ENCODE data around the gene PSMC3IP. TPM values are rescaled to one million over a fixed set of nuclear protein-coding genes. Genes with fewer than 3 reads are reported as not detected.

Gene PSMC3IP
- total and polyA plus RNA-seq, 2 of the 4 experiments (the other 2 are of a cell fraction), result 5.6 to 9.8 TPM

GRCh38 chr17:42525221-42525620, 52.3 kb downstream of the PSMC3IP start:
- in situ Hi-C loops (cut with MboI; ENCODE audit: low sequenced_read_pairs), result loop anchor here (5.0 to 10.0 kb wide), 2 partner anchors 98 to 300 kb away; no protein-coding TSS in a partner anchor
- CTCF ChIA-PET, result interaction anchor here (0.9 kb wide), 1 partner anchor 344 kb away, joined by 3 read pairs; the partner anchor contains the start of gene KCNH4
- POLR2A ChIA-PET (ENCODE audit: unreplicated experiment), result interaction anchor here (0.5 kb wide), 1 partner anchor 342 kb away, joined by 3 read pairs; no protein-coding TSS in a partner anchor
- Histone ChIP-seq H4K5ac (ENCODE audit: low read depth, low read length) (no peak overlapping the region), H3K4ac (ENCODE audit: low read depth, low read length) (peak overlapping the region; percentile 92; the same call in 1 of the 2 replicates), H3K79me1 (ENCODE audit: low read depth in 1 of 2, low read length in 2 of 2) (peaks cover 9 to 37% of the 10 kb centered on the region in 2 experiments; a peak in 3 of 4 replicates), H3K14ac (replicated peaks; ENCODE audit: low read depth, low read length) (peak overlapping the region; percentile 81; the same call in 1 of the 2 replicates), H3K27me3 (ENCODE audit: control insufficient read depth, insufficient read depth, low read length) (no peaks in the 10 kb centered on the region), H2BK20ac (ENCODE audit: low read depth, low read length) (peak overlapping the region; percentile 90; the same call in 1 of the 2 replicates), H2AK9ac (replicated peaks; ENCODE audit: low read depth, low read length, poor library complexity) (no peak overlapping the region), H3K4me1 (ENCODE audit: control insufficient read depth, insufficient read depth, low read length) (peaks cover 37% of the 10 kb centered on the region), H2AFZ (replicated peaks; ENCODE audit: low read length, poor library complexity) (no peak overlapping the region), H3K4me2 (ENCODE audit: low read depth, low read length) (peak overlapping the region; percentile 16; the same call in 1 of the 2 replicates), H3K56ac (ENCODE audit: extremely low read depth, insufficient read depth, low read length) (no peak overlapping the region), H2BK15ac (ENCODE audit: low read depth, low read length) (peak overlapping the region; percentile 44; the same call in 2 of the 3 replicates), H4K20me1 (ENCODE audit: insufficient read depth, low read length) (no peaks in the 10 kb centered on the region), H3K18ac (ENCODE audit: low read depth, low read length) (peak overlapping the region; percentile 19; the same call in 1 of the 2 replicates), H3K9me3 (ENCODE audit: control insufficient read depth, insufficient read depth, low read length) (no peaks in the 10 kb centered on the region), H2AK5ac (ENCODE audit: low read depth, low read length) (peak overlapping the region; percentile 57; the same call in 1 of the 2 replicates), H3K4me3 (ENCODE audit: insufficient read depth, low read depth, low read length) (no peak overlapping the region), H3K9ac (ENCODE audit: low read depth, low read length) (no peak overlapping the region), H4K8ac (ENCODE audit: low read depth in 2 of 2, low read length in 2 of 2) (peak overlapping the region; percentile 30 to 47), H3K9me1 (ENCODE audit: insufficient read depth, low read length) (peaks cover 28% of the 10 kb centered on the region), H3K23ac (ENCODE audit: low read depth, low read length) (peak overlapping the region; percentile 6; the same call in 1 of the 2 replicates), H3K27ac (ENCODE audit: insufficient read depth, low read length) (no peak overlapping the region; the same call in 1 of the 2 replicates), H3K36me3 (ENCODE audit: control insufficient read depth, insufficient read depth, low read length) (peaks cover 2% of the 10 kb centered on the region; the same call in 1 of the 2 replicates), H4K91ac (ENCODE audit: insufficient read depth, low read depth, low read length) (peak overlapping the region; percentile 31; the same call in 1 of the 2 replicates), H2BK120ac (ENCODE audit: low read depth, low read length) (peak overlapping the region; percentile 90), H2BK5ac (ENCODE audit: low read depth, low read length, poor library complexity, severe bottlenecking) (peak overlapping the region; percentile 84)
- no TSS peak for BruUV-seq (replicated peaks)
- no CpG with 5 or more reads among the region's 2 CpGs for WGBS, 2 experiments (ENCODE audit: extremely low coverage in 2 of 2, insufficient read length in 1 of 2)
- DNase-seq, result peak; percentile 89
- TF ChIP-seq MAZ (IDR thresholded peaks at IDR 0.05; ENCODE audit: borderline replicate concordance, low read depth, low read length) (no peak), BHLHE40 (IDR thresholded peaks at IDR 0.05; ENCODE audit: low read depth, low read length) (no peak), RCOR1 (IDR thresholded peaks at IDR 0.05; ENCODE audit: insufficient replicate concordance, low read length) (no peak), USF2 (IDR thresholded peaks at IDR 0.05; ENCODE audit: low read depth, low read length) (no peak), FOS (IDR thresholded peaks at IDR 0.05; ENCODE audit: low read depth, low read length) (0 out of 2 replicates have a peak, but pooled peaks have one; percentile 5), MXI1 (IDR thresholded peaks at IDR 0.05; ENCODE audit: borderline replicate concordance, low read depth, low read length) (no peak), RAD21 (IDR thresholded peaks at IDR 0.05; ENCODE audit: low read length) (no peak), MAFK (IDR thresholded peaks at IDR 0.05; ENCODE audit: low read depth, low read length) (no peak)
- dilution Hi-C loops (cut with HindIII; ENCODE audit: low sequenced_read_pairs, unreplicated experiment), result no loop called here
- intact Hi-C loops (cut with micrococcal nuclease), result loop anchor here (5.0 to 10.0 kb wide), 3 partner anchors 303 to 563 kb away; no protein-coding TSS in a partner anchor
- ATAC-seq (ENCODE audit: low read depth), result peak; percentile 28
